ENCODE measurements around the gene DVL2. TPM values are rescaled to one million over a fixed set of nuclear protein-coding genes. Genes with fewer than 3 reads are reported as not detected.

Gene DVL2
- total RNA-seq, 1 donor from 2014 or later, result 17.2 TPM

- no peaks in the 10 kb centered on the region for H3K9me3 ChIP-seq
- TF ChIP-seq CTCF (IDR thresholded peaks at IDR 0.05), result no peak
- H3K4me1 ChIP-seq, result no peaks in the 10 kb centered on the region
- H3K4me3 ChIP-seq, result no peak overlapping the region
- intact Hi-C loops (cut with DNase I), result no loop called here
- no peaks in the 10 kb centered on the region for H3K27me3 ChIP-seq
- peaks cover 84% of the 10 kb centered on the region in 2 donors for H3K36me3 ChIP-seq
- no peak overlapping the region for H3K27ac ChIP-seq
- DNase-seq (ENCODE audit: low spot score in 2 of 2), result no peak
Observed at GRCh38 chr17:7226721-7227710, 7.3 kb downstream of the DVL2 start.

GRCh38 chr17:7225711-7226331 is 8.5 kb downstream of the DVL2 start:
- peaks cover 2 to 10% of the 10 kb centered on the region in 2 donors for H3K4me1 ChIP-seq
- H3K9me3 ChIP-seq, result no peaks in the 10 kb centered on the region
- H3K4me3 ChIP-seq, result no peak overlapping the region
- intact Hi-C loops (cut with DNase I), result no loop called here
- peaks cover 85 to 86% of the 10 kb centered on the region in 2 donors for H3K36me3 ChIP-seq
- no peaks in the 10 kb centered on the region for H3K27me3 ChIP-seq
- no peak for DNase-seq (ENCODE audit: low spot score in 2 of 2)
- no peak for TF ChIP-seq CTCF (IDR thresholded peaks at IDR 0.05)
- no peak overlapping the region for H3K27ac ChIP-seq

DNA sequence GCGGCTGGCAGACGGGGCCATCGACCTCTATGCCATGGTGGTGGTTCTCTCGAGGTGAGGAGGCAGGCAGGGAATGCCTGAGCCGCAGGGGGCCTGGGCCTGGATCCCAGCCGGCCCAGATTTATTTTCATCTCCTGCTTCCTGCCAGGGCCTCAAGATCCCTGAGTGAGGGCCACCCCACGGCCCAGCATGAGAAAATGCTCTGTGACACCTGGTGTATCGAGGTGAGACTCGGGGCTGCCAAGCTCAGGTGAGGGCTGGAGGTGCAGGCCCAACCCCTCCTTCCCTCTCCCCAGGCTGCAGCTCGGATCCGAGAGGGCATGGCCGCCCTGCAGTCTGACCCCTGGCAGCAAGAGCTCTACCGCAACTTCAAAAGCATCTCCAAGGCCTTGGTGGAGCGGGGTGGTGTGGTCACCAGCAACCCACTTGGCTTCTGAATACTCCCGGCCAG is 9.6 kb downstream of the DVL2 start:
- Histone ChIP-seq H3K4me1 (peaks cover 2 to 13% of the 10 kb centered on the region in 2 donors), H3K27me3 (no peaks in the 10 kb centered on the region), H3K36me3 (peaks cover 76 to 77% of the 10 kb centered on the region in 2 donors), H3K27ac (no peak overlapping the region), H3K9me3 (no peaks in the 10 kb centered on the region), H3K4me3 (no peak overlapping the region)
- DNase-seq (ENCODE audit: low spot score in 2 of 2), result no peak
- intact Hi-C loops (cut with DNase I), result no loop called here
- no peak for TF ChIP-seq CTCF (IDR thresholded peaks at IDR 0.05)

- DNase-seq (ENCODE audit: low spot score in 2 of 2), result no peak
- no peaks in the 10 kb centered on the region for H3K27me3 ChIP-seq
- H3K4me1 ChIP-seq, result peaks cover 2 to 16% of the 10 kb centered on the region in 2 donors
- TF ChIP-seq CTCF (IDR thresholded peaks at IDR 0.05), result no peak
- H3K4me3 ChIP-seq, result no peak overlapping the region
- peaks cover 70 to 71% of the 10 kb centered on the region in 2 donors for H3K36me3 ChIP-seq
- H3K27ac ChIP-seq, result no peak overlapping the region
- intact Hi-C loops (cut with DNase I), result no loop called here
- H3K9me3 ChIP-seq, result no peaks in the 10 kb centered on the region
Observed at GRCh38 chr17:7224110-7224509, 10.2 kb downstream of the DVL2 start.

- H3K4me3 ChIP-seq, result no peak overlapping the region
- DNase-seq (ENCODE audit: low spot score in 2 of 2), result no peak
- no peak for TF ChIP-seq CTCF (IDR thresholded peaks at IDR 0.05)
- no peak overlapping the region for H3K27ac ChIP-seq
- H3K9me3 ChIP-seq, result no peaks in the 10 kb centered on the region
- peaks cover 2 to 21% of the 10 kb centered on the region in 2 donors for H3K4me1 ChIP-seq
- intact Hi-C loops (cut with DNase I), result no loop called here
- peaks cover 64% of the 10 kb centered on the region in 2 donors for H3K36me3 ChIP-seq
- H3K27me3 ChIP-seq, result no peaks in the 10 kb centered on the region
Observed at GRCh38 chr17:7223375-7223774, 10.9 kb downstream of the DVL2 start.
